ENCODE data around the gene NAA16.

DNA sequence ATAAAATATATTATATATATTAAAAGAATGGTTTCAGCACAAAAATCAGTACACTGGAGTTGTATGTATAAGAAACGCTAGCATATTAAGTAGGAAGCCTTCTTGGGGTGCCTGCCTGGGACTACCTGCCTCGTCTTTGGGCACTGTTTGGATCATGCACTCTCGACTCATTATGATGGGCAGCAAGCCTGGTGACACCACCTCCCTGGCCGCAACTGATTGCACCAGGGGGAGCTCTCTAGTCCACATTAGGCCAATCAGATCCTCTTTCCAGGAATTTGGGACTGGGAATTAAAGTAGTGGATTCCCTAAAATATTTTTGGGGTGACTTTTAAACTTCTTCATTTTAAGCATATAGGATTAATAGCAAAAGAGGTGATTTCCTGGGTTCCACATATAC, 90.3 kb downstream of the NAA16 start:
- TF ChIP-seq, protein P1, sequence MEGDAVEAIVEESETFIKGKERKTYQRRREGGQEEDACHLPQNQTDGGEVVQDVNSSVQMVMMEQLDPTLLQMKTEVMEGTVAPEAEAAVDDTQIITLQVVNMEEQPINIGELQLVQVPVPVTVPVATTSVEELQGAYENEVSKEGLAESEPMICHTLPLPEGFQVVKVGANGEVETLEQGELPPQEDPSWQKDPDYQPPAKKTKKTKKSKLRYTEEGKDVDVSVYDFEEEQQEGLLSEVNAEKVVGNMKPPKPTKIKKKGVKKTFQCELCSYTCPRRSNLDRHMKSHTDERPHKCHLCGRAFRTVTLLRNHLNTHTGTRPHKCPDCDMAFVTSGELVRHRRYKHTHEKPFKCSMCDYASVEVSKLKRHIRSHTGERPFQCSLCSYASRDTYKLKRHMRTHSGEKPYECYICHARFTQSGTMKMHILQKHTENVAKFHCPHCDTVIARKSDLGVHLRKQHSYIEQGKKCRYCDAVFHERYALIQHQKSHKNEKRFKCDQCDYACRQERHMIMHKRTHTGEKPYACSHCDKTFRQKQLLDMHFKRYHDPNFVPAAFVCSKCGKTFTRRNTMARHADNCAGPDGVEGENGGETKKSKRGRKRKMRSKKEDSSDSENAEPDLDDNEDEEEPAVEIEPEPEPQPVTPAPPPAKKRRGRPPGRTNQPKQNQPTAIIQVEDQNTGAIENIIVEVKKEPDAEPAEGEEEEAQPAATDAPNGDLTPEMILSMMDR (conservative IDR thresholded peaks at IDR 0.05) = no peak
- no peak for TF ChIP-seq EZH2 (IDR thresholded peaks at IDR 0.05; ENCODE audit: low read depth)

All from PC-9 (cell line).